Adrenal gland (tissue), 12 donors: ENCODE results near the gene RACK1. TPM values are rescaled to one million over a fixed set of nuclear protein-coding genes. Genes with fewer than 3 reads are reported as not detected.
A peak's percentile ranks its signal among the peaks of the same experiment; 100 is the strongest.

Experiments
- DNase-seq, 7 donors: peaks; one replicate each; pipeline ENCODE4 v3.0.0-alpha.2; 2019 to 2020
- H3K27ac ChIP-seq, 5 donors: fragments of 200-600 bp; sonication (generic) in 4 of 5; 1 replicate in 3 of 5; 2 replicates in 2 of 5; pipeline versions ENCODE4 v1.5.1 to v1.8.0; 2016 to 2020; ENCODE audit warnings: mild to moderate bottlenecking in 1 of 5
- H3K27me3 ChIP-seq: fragments of 200-600 bp; 2 replicates; pipeline ENCODE4 v1.8.0; 2021
- H3K36me3 ChIP-seq, 2 donors: fragments of 200-600 bp; replicated peaks in 1 of 2; 1 replicate in 1 of 2; 2 replicates in 1 of 2; pipeline versions ENCODE4 v1.5.1 to v1.8.0; 2018 to 2022
- H3K4me1 ChIP-seq, 2 donors: fragments of 200-600 bp; replicated peaks in 1 of 2; 1 replicate in 1 of 2; 2 replicates in 1 of 2; pipeline versions ENCODE4 v1.5.1 to v1.8.0; 2018 to 2021
- H3K4me3 ChIP-seq, 4 donors: fragments of 200-600 bp; sonication (generic) in 3 of 4; one replicate each; pipeline ENCODE4 v1.5.1; 2016 to 2018
- H3K9me3 ChIP-seq, 3 donors: fragments of 200-600 bp; sonication (generic) in 1 of 3; replicated peaks in 1 of 3; 1 replicate in 2 of 3; 2 replicates in 1 of 3; pipeline versions ENCODE4 v1.5.1 to v1.8.0; 2016 to 2021
- CTCF ChIP-seq, 6 experiments: fragments of 450-650 bp in 4 of 6; fragments of 200-600 bp in 2 of 6; sonication (generic) in 1 of 6; IDR thresholded peaks; 1 replicate in 5 of 6; 2 replicates in 1 of 6; pipeline versions ENCODE4 v1.5.1 to v1.8.0; 2016 to 2021; ENCODE audit warnings: antibody characterized with exemption in 6 of 6, mild to moderate bottlenecking in 2 of 6, moderate library complexity in 1 of 6
- POLR2A ChIP-seq, 2 donors: fragments of 450-650 bp; IDR thresholded peaks; one replicate each; pipeline ENCODE4 v1.6.1; 2017; ENCODE audit warnings: antibody characterized with exemption in 2 of 2, mild to moderate bottlenecking in 2 of 2, moderate library complexity in 1 of 2
- WGBS, 4 donors: extraction: QIAGEN DNeasy Blood & Tissue Kit in 2 of 4; methylation state at CpG; one replicate each; pipeline versions ENCODE4 v1.1.5 to v1.1.7; 2013 to 2017; 5-methylcytosine and 5-hydroxymethylcytosine counted together
- intact Hi-C, 2 donors: fragments of 100-400 bp; cut with DNase I; formaldehyde crosslinking; loops; one replicate each; pipeline versions ENCODE4 v1.14.1 to v1.15.0; 2022 to 2023
- polyA plus RNA-seq, 3 donors: library from polyadenylated mRNA; stranded (reverse); fragments of 200-250 nt in 2 of 3; fragments of 350-450 nt in 1 of 3; fragmentation: Illumina TruSeq in 1 of 3; extraction: RNeasy Lipid Tissue Mini Kit (QIAGEN cat#74804) in 1 of 3; gene quantifications; one replicate each; pipeline ENCODE4 v1.2.3, GENCODE V29; 2013 to 2014
- total RNA-seq, 9 donors: library from RNA; depleted of rRNA in 4 of 9; stranded (reverse); fragments of >200 nt in 4 of 9; fragments of 120-200 nt in 1 of 9; fragmentation: NEBNext Ultra II Directional in 1 of 9; extraction: Animal tissue kit (Norgen Biotek cat#: 25700) in 1 of 9; gene quantifications; one replicate each; pipeline versions ENCODE4 v1.1.0 to v1.2.4, GENCODE V29; 2013 to 2023
- donor health status: healthy with polysubstance abuse.
- donor health status: Bipolar disorder and iron deficiency.
- donor health status: DM: yes; HTN: yes; CAD: no.
- donor health status: DM: no; HTN: no; CAD: no.
- donor health status: DM: no; HTN: no; CAD: no.
- donor health status: DM: yes; HTN: yes; CAD: no.

RACK1 gene
- total and polyA plus RNA-seq, 12 donors, result 1,252 to 3,641 (median 2,099) TPM

- WGBS, 4 donors, result 69 to 76% (median 72%) methylated on average over 19 to 22 of the region's 22 CpGs
- TF ChIP-seq CTCF (IDR thresholded peaks at IDR 0.05) (no peak), POLR2A (IDR thresholded peaks at IDR 0.05) (no peak)
- intact Hi-C loops, result loop anchor here in 1 of 2 donors (2.0 to 5.0 kb wide), 2 partner anchors 14 to 37 kb away; no protein-coding TSS in a partner anchor
These were observed 19.1 kb downstream of the RACK1 start for GRCh38 chr5:181224390-181225229.

GRCh38 chr5:181223729-181224389, 19.8 kb downstream of the RACK1 start:
- 1 to 3% (median 2%) methylated on average over 11 to 31 of the region's 31 CpGs for WGBS, 4 donors
- H3K4me3 ChIP-seq, result peak overlapping the region; percentile 7 to 87 (median 72)
- peak in 5 of 7 donors; percentile 45 to 80 (median 55) for DNase-seq

More at GRCh38 chr5:181224390-181225229, 19.1 kb downstream of the RACK1 start:
- H3K9me3 ChIP-seq, result no peaks in the 10 kb centered on the region
- H3K4me3 ChIP-seq, result peak overlapping the region in 1 of 4 donors; percentile 87
- peak overlapping the region in 1 of 5 donors; percentile 98 for H3K27ac ChIP-seq
- peaks cover 4 to 19% of the 10 kb centered on the region in 2 donors for H3K4me1 ChIP-seq
- peak in 1 of 7 donors; percentile 42 for DNase-seq
- H3K36me3 ChIP-seq, result peaks cover 0 to 13% of the 10 kb centered on the region in 2 donors
- no peaks in the 10 kb centered on the region for H3K27me3 ChIP-seq

GRCh38 chr5:181223058-181223728, 20.5 kb downstream of the RACK1 start, which contains the start of gene TRIM41:
Gene TRIM41, plus strand, starts transcription at chr5:181223281. Its CDS starts 719 bp downstream, at chr5:181224000.
- H3K27ac ChIP-seq, result peak within 1 kb of the TSS; percentile 74 to 98 (median 95)
- DNase-seq, result peak; percentile 94 to 99 (median 98)
- H3K4me3 ChIP-seq, result peak within 1 kb of the TSS; percentile 46 to 87 (median 72)
- peaks cover 0 to 10% of the 10 kb centered on the region in 2 donors for H3K36me3 ChIP-seq
- 0% methylated on average over 29 to 59 of the region's 59 CpGs for WGBS, 4 donors
- TF ChIP-seq CTCF (IDR thresholded peaks at IDR 0.05), result peak in 1 of 6 experiments; percentile 20
- TF ChIP-seq POLR2A (IDR thresholded peaks at IDR 0.05), result peak; percentile 81 to 84
- no peaks in the 10 kb centered on the region for H3K9me3 ChIP-seq
- no peaks in the 10 kb centered on the region for H3K27me3 ChIP-seq
- intact Hi-C loops, result loop anchor here (2.0 to 5.0 kb wide), 2 partner anchors 36 kb away; no protein-coding TSS in a partner anchor
- peaks cover 4 to 19% of the 10 kb centered on the region in 2 donors for H3K4me1 ChIP-seq

More at GRCh38 chr5:181223729-181224389, 19.8 kb downstream of the RACK1 start:
- Histone ChIP-seq H3K9me3 (no peaks in the 10 kb centered on the region), H3K27me3 (no peaks in the 10 kb centered on the region), H3K36me3 (peaks cover 0 to 10% of the 10 kb centered on the region in 2 donors), H3K27ac (peak overlapping the region; percentile 74 to 98 (median 95)), H3K4me1 (peaks cover 4 to 19% of the 10 kb centered on the region in 2 donors)
- no peak for TF ChIP-seq POLR2A (IDR thresholded peaks at IDR 0.05)
- intact Hi-C loops, result loop anchor here (2.0 to 5.0 kb wide), 3 partner anchors 15 to 37 kb away; no protein-coding TSS in a partner anchor

GRCh38 chr5:181222630-181223057, 21.1 kb downstream of the RACK1 start:
- peaks cover 0 to 9% of the 10 kb centered on the region in 2 donors for H3K36me3 ChIP-seq
- H3K4me1 ChIP-seq, result peaks cover 4 to 20% of the 10 kb centered on the region in 2 donors
- H3K27me3 ChIP-seq, result no peaks in the 10 kb centered on the region
- DNase-seq, result no peak
- intact Hi-C loops, result loop anchor here (2.0 to 5.0 kb wide), 2 partner anchors 35 to 36 kb away; no protein-coding TSS in a partner anchor
- H3K4me3 ChIP-seq, result peak overlapping the region in 3 of 4 donors; percentile 62 to 87 (median 81)
- H3K27ac ChIP-seq, result peak overlapping the region; percentile 74 to 98 (median 95)
- 0 to 2% (median 1%) methylated on average over 13 to 18 of the region's 18 CpGs for WGBS, 4 donors
- TF ChIP-seq POLR2A (IDR thresholded peaks at IDR 0.05) (no peak), CTCF (IDR thresholded peaks at IDR 0.05) (peak in 3 of 6 experiments; percentile 46 to 60 (median 51))
- no peaks in the 10 kb centered on the region for H3K9me3 ChIP-seq
